PFSK-1 (cell line): ENCODE measurements around the gene ERC1.

Source experiments
- FOXP2 ChIP-seq: optimal IDR thresholded peaks from 2 replicates; pipeline ENCODE3; 2011; ENCODE audit warnings: borderline replicate concordance, control low read depth, inconsistent platforms; ENCODE audit not compliant: insufficient read depth; ENCODE audit errors: extremely low read length, extremely low read depth
- POLR2AphosphoS5 ChIP-seq: IDR thresholded peaks from 2 replicates; pipeline ENCODE4 v1.6.1; 2012; ENCODE audit warnings: low read depth, mild to moderate bottlenecking, control low read depth, low read length, moderate library complexity
- SIN3A ChIP-seq: IDR thresholded peaks from 2 replicates; pipeline ENCODE4 v1.6.1; 2012; ENCODE audit warnings: mild to moderate bottlenecking, low read length, moderate library complexity, borderline replicate concordance; ENCODE audit not compliant: insufficient read depth
- TAF1 ChIP-seq: IDR thresholded peaks from 2 replicates; pipeline ENCODE4 v1.6.1; 2012; ENCODE audit warnings: low read length, control low read depth, borderline replicate concordance; ENCODE audit not compliant: insufficient read depth
- TF ChIP-seq, protein P1 (sequence below), 2 experiments: IDR thresholded peaks; 2 replicates each; pipeline versions ENCODE4 v1.6.1 to v1.8.0; 2011 to 2012; ENCODE audit warnings: low read depth in 2 of 2, low read length in 2 of 2, control low read depth in 1 of 2, inconsistent platforms in 1 of 2, mild to moderate bottlenecking in 1 of 2, moderate library complexity in 1 of 2; ENCODE audit not compliant: insufficient read depth in 1 of 2

ERC1 gene

GRCh38 chr12:1391722-1392121 lies 400.7 kb downstream of the ERC1 start:
- TF ChIP-seq TAF1: no peak
- no peak for TF ChIP-seq POLR2AphosphoS5
- TF ChIP-seq, protein P1, sequence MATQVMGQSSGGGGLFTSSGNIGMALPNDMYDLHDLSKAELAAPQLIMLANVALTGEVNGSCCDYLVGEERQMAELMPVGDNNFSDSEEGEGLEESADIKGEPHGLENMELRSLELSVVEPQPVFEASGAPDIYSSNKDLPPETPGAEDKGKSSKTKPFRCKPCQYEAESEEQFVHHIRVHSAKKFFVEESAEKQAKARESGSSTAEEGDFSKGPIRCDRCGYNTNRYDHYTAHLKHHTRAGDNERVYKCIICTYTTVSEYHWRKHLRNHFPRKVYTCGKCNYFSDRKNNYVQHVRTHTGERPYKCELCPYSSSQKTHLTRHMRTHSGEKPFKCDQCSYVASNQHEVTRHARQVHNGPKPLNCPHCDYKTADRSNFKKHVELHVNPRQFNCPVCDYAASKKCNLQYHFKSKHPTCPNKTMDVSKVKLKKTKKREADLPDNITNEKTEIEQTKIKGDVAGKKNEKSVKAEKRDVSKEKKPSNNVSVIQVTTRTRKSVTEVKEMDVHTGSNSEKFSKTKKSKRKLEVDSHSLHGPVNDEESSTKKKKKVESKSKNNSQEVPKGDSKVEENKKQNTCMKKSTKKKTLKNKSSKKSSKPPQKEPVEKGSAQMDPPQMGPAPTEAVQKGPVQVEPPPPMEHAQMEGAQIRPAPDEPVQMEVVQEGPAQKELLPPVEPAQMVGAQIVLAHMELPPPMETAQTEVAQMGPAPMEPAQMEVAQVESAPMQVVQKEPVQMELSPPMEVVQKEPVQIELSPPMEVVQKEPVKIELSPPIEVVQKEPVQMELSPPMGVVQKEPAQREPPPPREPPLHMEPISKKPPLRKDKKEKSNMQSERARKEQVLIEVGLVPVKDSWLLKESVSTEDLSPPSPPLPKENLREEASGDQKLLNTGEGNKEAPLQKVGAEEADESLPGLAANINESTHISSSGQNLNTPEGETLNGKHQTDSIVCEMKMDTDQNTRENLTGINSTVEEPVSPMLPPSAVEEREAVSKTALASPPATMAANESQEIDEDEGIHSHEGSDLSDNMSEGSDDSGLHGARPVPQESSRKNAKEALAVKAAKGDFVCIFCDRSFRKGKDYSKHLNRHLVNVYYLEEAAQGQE (IDR thresholded peaks at IDR 0.05; ENCODE audit: insufficient read depth in 1 of 2, low read depth in 2 of 2, low read length in 2 of 2): no peak
- no peak for TF ChIP-seq SIN3A
- no peak for TF ChIP-seq FOXP2

GRCh38 chr12:1395421-1395955 lies 404.5 kb downstream of the ERC1 start:
- TF ChIP-seq SIN3A (no peak), TAF1 (no peak), POLR2AphosphoS5 (no peak), FOXP2 (no peak)
- TF ChIP-seq, protein P1 (IDR thresholded peaks at IDR 0.05; ENCODE audit: insufficient read depth in 1 of 2, low read depth in 2 of 2, low read length in 2 of 2): no peak

- TF ChIP-seq TAF1 (no peak), FOXP2 (no peak), POLR2AphosphoS5 (no peak)
- TF ChIP-seq, protein P1 (IDR thresholded peaks at IDR 0.05; ENCODE audit: insufficient read depth in 1 of 2, low read depth in 2 of 2, low read length in 2 of 2): no peak
These were observed 407.6 kb downstream of the ERC1 start for GRCh38 chr12:1398673-1399072.

GRCh38 chr12:1401891-1402290 lies 410.9 kb downstream of the ERC1 start:
- TF ChIP-seq, protein P1 (IDR thresholded peaks at IDR 0.05; ENCODE audit: insufficient read depth in 1 of 2, low read depth in 2 of 2, low read length in 2 of 2): no peak
- TF ChIP-seq FOXP2 (no peak), POLR2AphosphoS5 (no peak), TAF1 (no peak), SIN3A (no peak)

DNA sequence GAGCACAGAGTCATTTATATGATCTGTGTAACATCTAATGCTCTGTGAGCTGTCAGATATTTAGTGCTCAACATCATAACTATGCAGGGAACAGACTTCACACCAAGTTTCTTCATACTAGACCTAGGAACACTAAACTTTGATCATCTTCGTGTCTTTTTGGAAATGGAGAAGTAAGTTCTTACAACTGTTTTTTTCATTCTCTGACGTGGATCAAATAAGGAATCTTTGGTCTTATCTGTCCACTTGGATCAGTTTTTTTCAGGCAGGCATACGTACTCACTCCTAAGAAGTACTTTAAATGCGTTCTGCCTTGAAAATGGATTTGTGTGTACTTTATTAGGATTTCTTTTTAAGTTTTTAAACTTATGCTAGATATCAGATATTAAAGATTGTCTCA lies 412.4 kb downstream of the ERC1 start:
- no peak for TF ChIP-seq FOXP2
- no peak for TF ChIP-seq POLR2AphosphoS5
- TF ChIP-seq, protein P1 (IDR thresholded peaks at IDR 0.05; ENCODE audit: insufficient read depth in 1 of 2, low read depth in 2 of 2, low read length in 2 of 2): no peak
- TF ChIP-seq TAF1: no peak
- no peak for TF ChIP-seq SIN3A
